ENCODE data around the gene NHERF2.

NHERF2 gene

DNA sequence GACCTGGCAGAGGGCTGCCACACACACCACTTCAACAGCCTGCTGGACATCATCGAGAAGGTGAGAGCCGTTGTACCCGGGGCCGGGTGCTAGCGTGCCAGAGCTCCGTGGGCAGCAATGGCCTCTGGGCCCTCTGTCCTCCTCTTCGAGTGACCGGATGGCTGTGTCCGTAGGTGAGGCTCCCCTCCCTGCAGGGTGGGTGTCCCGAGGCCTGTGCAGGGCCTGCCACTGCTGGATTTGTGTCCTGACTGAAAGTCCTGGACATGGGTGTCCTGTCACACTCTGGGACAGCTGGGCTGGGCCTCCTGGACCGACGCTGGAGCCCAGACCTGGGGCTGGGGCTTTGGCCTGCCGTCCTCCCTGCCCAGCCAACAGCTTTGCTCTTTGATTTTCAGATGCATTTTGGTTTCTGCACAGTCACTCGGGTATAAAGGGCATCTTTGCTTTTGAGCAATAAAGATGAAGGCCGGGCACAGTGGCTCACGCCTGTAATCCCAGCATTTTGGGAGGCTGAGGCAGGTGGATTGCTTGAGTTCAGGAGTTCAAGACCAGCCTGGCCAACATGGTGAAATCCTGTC, 37.8 kb downstream of the NHERF2 start:
- no peak for DNase-seq

DNA sequence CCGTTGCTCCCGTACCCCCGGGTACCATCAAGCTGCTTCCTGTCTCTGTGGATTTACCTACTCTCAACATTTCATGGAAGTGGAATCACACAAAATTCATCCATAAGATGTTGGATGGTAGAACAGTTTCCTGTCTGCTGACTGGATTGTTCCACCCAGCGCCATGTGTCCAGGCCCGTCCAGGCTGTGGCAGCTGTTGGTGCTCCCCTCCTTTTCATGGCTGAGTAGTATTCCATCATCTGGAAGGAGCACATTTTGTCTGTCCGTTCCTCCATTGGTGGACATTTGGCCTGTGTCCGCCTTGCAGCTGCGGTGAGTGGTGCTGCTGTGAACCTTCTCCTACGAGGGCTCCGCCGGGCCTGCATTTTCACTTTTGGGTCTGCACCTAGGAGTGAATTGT, 39.4 kb downstream of the NHERF2 start:
- DNase-seq, result no peak

- no peak for DNase-seq
These were observed 44.1 kb downstream of the NHERF2 start for GRCh38 chr16:2070576-2071453.

GRCh38 chr16:2071454-2072202, 44.9 kb downstream of the NHERF2 start:
- DNase-seq, result no peak

- no peak for DNase-seq
These were observed 46.2 kb downstream of the NHERF2 start for GRCh38 chr16:2072926-2073325.

DNA sequence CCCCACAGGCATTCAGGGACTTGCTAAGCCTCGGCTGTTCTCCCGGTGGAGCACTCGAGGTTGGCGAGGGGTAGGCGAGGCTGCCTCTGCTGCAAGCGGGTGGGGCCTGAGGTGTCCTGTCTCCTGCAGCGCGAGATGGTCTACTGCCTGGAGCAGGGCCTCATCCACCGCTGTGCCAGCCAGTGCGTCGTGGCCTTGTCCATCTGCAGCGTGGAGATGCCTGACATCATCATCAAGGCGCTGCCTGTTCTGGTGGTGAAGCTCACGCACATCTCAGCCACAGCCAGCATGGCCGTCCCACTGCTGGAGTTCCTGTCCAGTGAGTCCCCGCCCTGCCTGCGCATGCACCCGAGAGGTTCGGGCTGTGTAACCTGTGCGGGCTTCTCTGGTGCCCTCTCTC, 47.4 kb downstream of the NHERF2 start:
- no peak for DNase-seq

- no peak for DNase-seq
These were observed 48.9 kb downstream of the NHERF2 start for GRCh38 chr16:2075631-2076030.

DNA sequence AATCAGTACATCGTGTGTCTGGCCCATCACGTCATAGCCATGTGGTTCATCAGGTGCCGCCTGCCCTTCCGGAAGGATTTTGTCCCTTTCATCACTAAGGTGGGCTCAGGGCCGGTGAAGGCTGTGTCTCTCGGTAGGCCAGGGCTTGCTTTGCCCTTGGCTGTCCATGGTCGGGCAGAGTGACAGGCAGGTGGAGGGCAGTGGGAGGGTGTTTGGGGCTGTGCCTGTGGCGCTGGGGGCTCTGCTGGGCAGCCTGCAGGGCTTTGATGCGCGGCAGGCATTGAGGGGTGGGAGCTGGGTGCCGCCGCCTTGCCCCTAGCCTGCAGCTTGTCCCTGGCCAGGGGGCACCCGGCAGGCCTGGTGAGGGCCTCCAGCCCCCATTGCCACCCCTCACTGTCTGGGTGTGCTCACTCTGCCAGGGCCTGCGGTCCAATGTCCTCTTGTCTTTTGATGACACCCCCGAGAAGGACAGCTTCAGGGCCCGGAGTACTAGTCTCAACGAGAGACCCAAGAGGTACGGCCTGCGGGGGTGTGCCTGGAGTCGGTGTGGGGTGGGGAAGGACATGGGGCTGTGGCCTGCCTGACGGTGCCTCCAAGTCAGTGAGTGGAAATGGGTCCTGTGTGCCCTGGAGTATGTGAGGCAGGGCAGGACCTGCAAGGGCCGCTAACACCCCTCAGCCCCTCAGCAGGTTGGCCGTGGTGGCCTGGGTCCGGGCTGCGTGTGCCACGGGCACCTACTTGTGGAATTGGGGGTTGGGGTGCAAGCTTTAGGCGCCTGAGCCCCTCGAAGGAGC, 49.6 kb downstream of the NHERF2 start:
- no peak for DNase-seq

- no peak for DNase-seq
These were observed 50.3 kb downstream of the NHERF2 start for GRCh38 chr16:2077016-2077415.

DNA sequence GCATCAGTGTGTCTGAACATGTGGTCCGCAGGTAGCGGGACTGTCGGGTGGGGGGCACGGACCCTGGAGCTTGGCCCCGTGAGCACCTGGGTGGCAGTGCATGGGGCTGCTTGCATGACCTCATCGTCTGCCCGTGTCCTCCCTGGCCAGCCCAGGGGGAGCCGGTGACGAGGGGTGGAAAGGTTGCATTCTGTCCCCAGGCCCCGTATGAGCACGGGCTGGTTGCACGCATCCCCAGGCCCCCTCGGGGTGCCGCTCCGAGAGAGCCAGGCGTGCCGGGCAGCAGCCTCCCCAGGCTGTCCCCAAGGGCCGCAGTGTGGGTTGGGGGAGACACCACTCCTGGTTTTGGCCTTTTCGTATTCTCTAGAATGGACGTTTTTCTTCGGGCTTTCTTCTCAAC, 51.0 kb downstream of the NHERF2 start:
- no peak for DNase-seq

DNA sequence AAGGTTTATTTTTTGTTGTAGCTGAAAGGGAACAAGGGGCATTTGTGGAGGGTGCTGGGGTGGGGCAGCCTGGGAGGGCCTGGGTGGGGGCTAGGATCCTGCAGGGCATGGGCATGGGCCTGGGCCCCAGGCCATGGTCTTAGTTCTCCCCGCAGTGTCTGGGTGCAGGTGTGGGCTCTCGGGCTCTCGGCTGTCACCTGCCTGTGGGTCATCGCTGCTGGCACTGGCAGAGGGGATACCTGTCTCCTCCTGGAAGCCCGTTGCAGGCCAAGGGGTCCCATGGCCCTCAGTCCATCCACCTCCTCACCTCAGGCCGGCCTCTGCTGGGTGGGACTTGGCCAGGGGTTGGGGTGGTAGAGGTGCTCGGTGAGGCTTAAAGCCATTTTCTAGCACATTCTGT, 51.4 kb downstream of the NHERF2 start:
- no peak for DNase-seq

DNA sequence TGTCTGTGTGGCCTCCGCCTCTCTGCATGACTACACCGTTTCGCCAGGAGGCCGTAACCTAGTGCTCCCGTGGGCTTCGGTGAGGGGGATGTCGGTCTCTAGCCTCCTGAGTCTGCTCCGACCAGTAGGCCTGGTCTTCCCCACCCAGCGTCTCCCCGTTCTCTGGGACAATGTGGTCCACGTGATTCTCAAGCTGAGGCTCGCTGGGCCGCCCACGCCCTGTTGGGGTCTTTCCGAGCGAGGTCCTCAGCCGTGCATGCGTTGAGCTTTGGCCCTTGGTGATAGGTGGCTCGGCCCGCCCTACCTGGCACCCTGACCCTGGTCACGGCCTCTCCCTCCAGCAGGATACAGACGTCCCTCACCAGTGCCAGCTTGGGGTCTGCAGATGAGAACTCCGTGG, 52.0 kb downstream of the NHERF2 start:
- no peak for DNase-seq

DNA sequence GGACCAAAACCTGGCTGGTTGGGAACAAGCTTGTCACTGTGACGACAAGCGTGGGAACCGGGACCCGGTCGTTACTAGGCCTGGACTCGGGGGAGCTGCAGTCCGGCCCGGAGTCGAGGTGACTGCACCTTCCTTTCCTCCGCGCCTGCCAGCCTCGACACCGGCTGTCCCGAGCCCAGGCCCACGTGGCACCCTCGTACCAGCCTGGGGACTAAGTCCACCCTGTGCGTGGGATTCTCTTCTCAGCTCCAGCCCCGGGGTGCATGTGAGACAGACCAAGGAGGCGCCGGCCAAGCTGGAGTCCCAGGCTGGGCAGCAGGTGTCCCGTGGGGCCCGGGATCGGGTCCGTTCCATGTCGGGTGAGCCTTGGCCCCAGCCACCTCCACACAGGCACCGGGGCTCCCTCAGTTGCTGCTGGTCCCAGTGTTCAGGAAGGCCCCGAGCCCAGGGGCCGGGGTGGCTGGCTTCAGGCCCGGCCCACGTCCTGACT, 52.7 kb downstream of the NHERF2 start:
- no peak for DNase-seq

DNA sequence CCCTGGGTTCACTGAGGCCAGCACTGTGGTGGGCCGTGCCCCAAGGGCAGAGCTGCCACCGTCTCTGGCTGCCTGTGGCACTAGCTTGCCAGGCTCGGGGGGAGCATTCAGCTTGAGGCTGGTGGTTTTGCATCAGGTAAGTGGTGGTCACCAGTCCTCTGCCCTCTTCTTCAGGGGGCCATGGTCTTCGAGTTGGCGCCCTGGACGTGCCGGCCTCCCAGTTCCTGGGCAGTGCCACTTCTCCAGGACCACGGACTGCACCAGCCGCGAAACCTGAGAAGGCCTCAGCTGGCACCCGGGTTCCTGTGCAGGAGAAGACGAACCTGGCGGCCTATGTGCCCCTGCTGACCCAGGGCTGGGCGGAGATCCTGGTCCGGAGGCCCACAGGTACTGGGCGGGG, 53.3 kb downstream of the NHERF2 start:
- DNase-seq, result no peak

DNA sequence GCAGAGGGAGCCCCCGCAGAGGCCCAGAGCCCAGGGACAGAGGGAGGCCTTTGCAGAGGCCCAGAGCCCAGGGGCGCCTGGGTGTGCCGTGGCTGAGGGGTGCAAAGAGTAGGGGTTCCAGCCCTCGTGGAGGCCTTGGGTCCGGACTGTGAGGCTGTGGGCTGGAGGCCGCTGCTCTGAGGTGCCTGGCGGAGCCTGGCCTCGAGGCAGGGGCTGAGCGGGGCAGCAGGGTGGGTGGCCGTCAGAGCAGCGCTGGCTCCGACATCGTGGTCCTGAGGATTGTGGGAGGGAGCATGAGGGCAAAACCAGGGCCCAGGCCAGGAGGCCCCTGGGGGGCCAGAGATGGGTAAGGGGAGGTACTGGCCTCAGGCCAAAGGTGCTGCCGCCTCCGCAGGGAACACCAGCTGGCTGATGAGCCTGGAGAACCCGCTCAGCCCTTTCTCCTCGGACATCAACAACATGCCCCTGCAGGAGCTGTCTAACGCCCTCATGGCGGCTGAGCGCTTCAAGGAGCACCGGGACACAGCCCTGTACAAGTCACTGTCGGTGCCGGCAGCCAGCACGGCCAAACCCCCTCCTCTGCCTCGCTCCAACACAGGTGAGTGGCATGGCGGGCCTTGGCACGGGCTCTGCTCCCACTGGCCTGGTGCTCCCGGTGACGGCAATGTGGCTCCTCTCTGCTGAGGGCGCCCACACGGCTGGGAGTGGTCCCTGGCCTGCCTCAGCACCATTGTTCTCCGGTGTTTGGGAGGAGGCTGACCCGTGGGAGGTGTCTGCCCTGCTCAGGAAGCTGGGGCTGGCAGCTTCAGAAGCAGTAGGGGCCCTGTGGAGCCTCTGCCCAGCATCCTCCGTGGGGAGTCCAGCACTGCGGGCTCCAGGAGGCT, 54.7 kb downstream of the NHERF2 start:
- DNase-seq, result no peak

GRCh38 chr16:2082171-2082982, 55.7 kb downstream of the NHERF2 start:
- no peak for DNase-seq

GRCh38 chr16:2082983-2083364, 56.3 kb downstream of the NHERF2 start:
- DNase-seq, result no peak

- DNase-seq, result no peak
These were observed 56.7 kb downstream of the NHERF2 start for GRCh38 chr16:2083409-2083808.

- no peak for DNase-seq
These were observed 57.4 kb downstream of the NHERF2 start for GRCh38 chr16:2083876-2084780.
